ENCODE measurements around the gene MIF4GD. TPM values are rescaled to one million over a fixed set of nuclear protein-coding genes. Genes with fewer than 3 reads are reported as not detected.

Gene MIF4GD, protein sequence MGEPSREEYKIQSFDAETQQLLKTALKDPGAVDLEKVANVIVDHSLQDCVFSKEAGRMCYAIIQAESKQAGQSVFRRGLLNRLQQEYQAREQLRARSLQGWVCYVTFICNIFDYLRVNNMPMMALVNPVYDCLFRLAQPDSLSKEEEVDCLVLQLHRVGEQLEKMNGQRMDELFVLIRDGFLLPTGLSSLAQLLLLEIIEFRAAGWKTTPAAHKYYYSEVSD
- 50.8 and 55.2 TPM in 2 replicates for total RNA-seq

DNA sequence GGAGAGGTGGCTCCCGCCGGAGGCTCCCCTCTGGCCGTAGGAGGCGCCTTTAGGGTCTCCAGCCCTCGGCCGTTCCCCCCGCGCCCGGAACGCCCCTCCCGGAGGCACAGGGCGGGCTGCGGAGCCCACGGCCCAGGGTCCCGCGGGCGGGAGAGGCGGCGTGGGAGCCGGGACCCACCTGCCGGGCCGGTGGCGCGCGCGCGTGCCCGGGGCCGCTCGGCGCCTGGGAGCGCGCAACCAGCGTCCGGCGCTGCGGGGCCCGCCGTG, at the start of gene MIF4GD:
Gene MIF4GD (minus strand): TSS at position 266 of the 267 bp plus-strand sequence. CDS start 1,036 bp downstream, outside the sequence.
- POLR2A ChIA-PET, result interaction anchor here (0.6 to 7.4 kb wide), 35 partner anchors 9 to 509 kb away, joined by 3 to 110 read pairs (median 5); partner anchors contain the start of genes GGA3, GRB2, MRPS7 and NUP85
- Mint-ChIP-seq H3K4me1 (peaks cover 20% of the 10 kb centered on the region), H3K27ac (peak within 1 kb of the TSS; percentile 79), H3K4me3 (peak within 1 kb of the TSS; percentile 86), H3K27me3 (no peaks in the 10 kb centered on the region), H3K9me3 (no peaks in the 10 kb centered on the region), H3K36me3 (ENCODE audit: low read depth) (peaks cover 45% of the 10 kb centered on the region)
- CTCF ChIA-PET, result interaction anchor here (0.6 to 3.3 kb wide), 31 partner anchors 9 to 482 kb away, joined by 3 to 38 read pairs (median 4); partner anchors contain the start of genes ARMC7, GGA3, MRPS7 and NUP85
- DNase-seq (no peak), ATAC-seq (ENCODE audit: low read depth) (no peak)
- TF ChIP-seq, protein P1, sequence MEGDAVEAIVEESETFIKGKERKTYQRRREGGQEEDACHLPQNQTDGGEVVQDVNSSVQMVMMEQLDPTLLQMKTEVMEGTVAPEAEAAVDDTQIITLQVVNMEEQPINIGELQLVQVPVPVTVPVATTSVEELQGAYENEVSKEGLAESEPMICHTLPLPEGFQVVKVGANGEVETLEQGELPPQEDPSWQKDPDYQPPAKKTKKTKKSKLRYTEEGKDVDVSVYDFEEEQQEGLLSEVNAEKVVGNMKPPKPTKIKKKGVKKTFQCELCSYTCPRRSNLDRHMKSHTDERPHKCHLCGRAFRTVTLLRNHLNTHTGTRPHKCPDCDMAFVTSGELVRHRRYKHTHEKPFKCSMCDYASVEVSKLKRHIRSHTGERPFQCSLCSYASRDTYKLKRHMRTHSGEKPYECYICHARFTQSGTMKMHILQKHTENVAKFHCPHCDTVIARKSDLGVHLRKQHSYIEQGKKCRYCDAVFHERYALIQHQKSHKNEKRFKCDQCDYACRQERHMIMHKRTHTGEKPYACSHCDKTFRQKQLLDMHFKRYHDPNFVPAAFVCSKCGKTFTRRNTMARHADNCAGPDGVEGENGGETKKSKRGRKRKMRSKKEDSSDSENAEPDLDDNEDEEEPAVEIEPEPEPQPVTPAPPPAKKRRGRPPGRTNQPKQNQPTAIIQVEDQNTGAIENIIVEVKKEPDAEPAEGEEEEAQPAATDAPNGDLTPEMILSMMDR (IDR thresholded peaks at IDR 0.05), result no peak
- intact Hi-C loops (cut with micrococcal nuclease), result loop anchor here (1.0 to 5.0 kb wide), 7 partner anchors 10 to 318 kb away; partner anchors contain the start of genes CASKIN2, GGA3, MRPS7 and SLC25A19

DNA sequence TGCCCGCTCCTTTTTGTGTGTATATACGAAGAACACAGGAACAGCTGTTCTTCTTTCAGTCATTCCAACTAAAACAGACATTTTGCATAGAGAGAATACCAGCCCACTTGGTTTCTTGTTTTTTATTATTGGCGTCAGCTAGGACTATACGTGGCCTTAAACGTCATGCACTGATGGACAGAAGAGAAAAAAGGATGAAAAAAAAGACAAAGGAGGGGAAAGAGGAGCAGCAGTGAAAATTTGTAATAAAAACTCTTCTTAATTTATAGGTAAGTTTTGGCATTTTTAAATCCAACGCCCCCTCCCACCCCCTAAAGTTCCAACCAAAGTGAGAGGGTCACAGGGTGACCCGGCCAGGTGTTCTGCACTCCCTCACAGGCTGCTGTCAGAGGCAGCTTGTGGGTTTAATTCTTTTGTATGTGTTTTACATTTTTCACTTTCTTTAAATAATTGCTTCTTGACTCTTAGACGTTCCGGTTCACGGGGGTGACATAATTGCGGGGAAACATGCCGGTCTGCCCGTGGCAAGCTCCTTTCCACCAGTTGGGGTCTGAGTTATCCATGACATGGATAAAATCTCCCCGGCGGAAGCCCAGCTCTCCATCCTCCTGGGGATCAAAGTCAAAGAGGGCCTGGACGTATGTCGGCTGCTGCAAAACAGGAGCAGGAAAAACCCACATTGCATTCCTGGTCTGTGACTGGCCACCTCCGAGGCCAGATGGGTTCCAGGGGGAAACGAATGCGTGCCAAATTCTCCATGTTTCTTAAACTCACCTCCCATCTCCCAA, 49.1 kb upstream of the MIF4GD start:
- H3K4me1 Mint-ChIP-seq, result peaks cover 87% of the 10 kb centered on the region
- H3K4me3 Mint-ChIP-seq, result peak overlapping the region; percentile 70
- H3K27ac Mint-ChIP-seq, result peak overlapping the region; percentile 93
- H3K27me3 Mint-ChIP-seq, result no peaks in the 10 kb centered on the region
- TF ChIP-seq, protein P1 (IDR thresholded peaks at IDR 0.05), result no peak
- H3K36me3 Mint-ChIP-seq (ENCODE audit: low read depth), result peaks cover 78% of the 10 kb centered on the region
- ATAC-seq (ENCODE audit: low read depth) (peak; percentile 53), DNase-seq (no peak)
- ChIA-PET CTCF (interaction anchor here (0.8 to 5.2 kb wide), 7 partner anchors 23 to 93 kb away, joined by 3 to 54 read pairs (median 8); partner anchors contain the start of genes GRB2 and SLC25A19), POLR2A (interaction anchor here (0.6 to 22.1 kb wide), 15 partner anchors 8 to 545 kb away, joined by 3 to 1048 read pairs (median 4); partner anchors contain the start of genes GRB2, MIF4GD and SLC25A19)
- no peaks in the 10 kb centered on the region for H3K9me3 Mint-ChIP-seq
- intact Hi-C loops (cut with micrococcal nuclease), result loop anchor here (1.0 kb wide), 1 partner anchor 23 kb away; no protein-coding TSS in a partner anchor

DNA sequence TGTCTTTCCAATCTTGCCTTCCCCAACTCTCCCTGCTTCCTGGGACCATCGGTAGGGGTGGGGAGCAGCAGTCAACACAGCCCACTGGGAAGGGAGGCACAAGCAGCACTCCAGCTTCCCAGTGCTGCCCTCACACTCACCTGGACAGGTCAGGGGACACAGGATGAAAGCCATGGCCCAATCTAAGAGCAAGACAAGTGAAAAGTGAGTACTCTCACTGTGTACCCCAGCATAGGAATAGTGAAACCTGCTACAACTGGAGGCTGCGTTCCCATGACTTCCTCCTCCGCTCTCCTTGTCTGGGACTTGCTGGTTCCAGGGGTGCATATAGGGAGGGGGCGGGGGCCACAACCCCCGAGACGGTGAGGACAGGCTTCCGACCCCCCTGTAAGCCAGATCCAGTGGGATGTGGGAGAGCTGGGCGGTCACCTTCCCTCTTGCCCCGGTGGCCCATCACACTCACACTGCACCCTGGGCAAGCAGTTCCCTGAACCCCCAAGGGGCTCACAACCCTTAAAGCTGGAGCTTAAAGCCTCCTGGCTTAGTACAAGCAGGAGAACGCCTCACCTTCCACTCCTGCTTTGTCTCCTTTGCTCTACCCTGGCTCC, 47.7 kb upstream of the MIF4GD start:
- no peak overlapping the region for H3K4me3 Mint-ChIP-seq
- DNase-seq, result no peak
- TF ChIP-seq, protein P1 (IDR thresholded peaks at IDR 0.05), result no peak
- H3K27ac Mint-ChIP-seq, result peak overlapping the region; percentile 93
- ChIA-PET POLR2A (interaction anchor here (0.7 to 22.1 kb wide), 6 partner anchors 19 to 240 kb away, joined by 3 to 1048 read pairs (median 7); partner anchors contain the start of gene SLC25A19), CTCF (interaction anchor here (5.2 kb wide), 1 partner anchor 22 kb away, joined by 54 read pairs; no protein-coding TSS in a partner anchor)
- peaks cover 69% of the 10 kb centered on the region for H3K36me3 Mint-ChIP-seq (ENCODE audit: low read depth)
- no peaks in the 10 kb centered on the region for H3K27me3 Mint-ChIP-seq
- intact Hi-C loops (cut with micrococcal nuclease), result no loop called here
- ATAC-seq (ENCODE audit: low read depth), result no peak
- H3K9me3 Mint-ChIP-seq, result no peaks in the 10 kb centered on the region
- peaks cover 87% of the 10 kb centered on the region for H3K4me1 Mint-ChIP-seq

DNA sequence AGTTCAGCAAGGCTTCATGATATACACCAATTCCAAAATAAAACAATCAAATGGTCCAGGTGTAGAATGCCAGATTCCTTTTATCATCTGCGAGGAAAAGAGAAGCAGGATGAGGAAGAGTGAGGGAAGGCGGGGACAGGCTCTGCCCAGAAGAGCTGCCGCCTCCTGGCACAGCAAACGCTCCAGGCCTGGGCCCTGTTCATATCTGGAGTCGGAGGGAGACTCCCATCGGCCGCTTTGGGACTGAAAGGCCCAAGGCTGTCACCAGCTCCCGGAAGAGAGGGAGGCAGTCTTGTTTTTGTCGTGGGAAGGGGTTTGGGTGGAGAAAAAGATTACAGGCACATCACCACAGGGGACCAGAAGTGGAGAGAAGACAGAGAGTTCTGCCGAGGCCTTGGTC, 47.2 kb upstream of the MIF4GD start:
- peaks cover 86% of the 10 kb centered on the region for H3K4me1 Mint-ChIP-seq
- ATAC-seq (ENCODE audit: low read depth), result no peak
- no peaks in the 10 kb centered on the region for H3K27me3 Mint-ChIP-seq
- TF ChIP-seq, protein P1 (IDR thresholded peaks at IDR 0.05), result no peak
- H3K27ac Mint-ChIP-seq, result peak overlapping the region; percentile 93
- intact Hi-C loops (cut with micrococcal nuclease), result no loop called here
- CTCF ChIA-PET, result no interaction called here
- peaks cover 64% of the 10 kb centered on the region for H3K36me3 Mint-ChIP-seq (ENCODE audit: low read depth)
- POLR2A ChIA-PET, result interaction anchor here (1.1 to 22.1 kb wide), 3 partner anchors 21 to 86 kb away, joined by 3 to 1048 read pairs (median 25); partner anchors contain the start of gene SLC25A19
- no peaks in the 10 kb centered on the region for H3K9me3 Mint-ChIP-seq
- no peak overlapping the region for H3K4me3 Mint-ChIP-seq
- no peak for DNase-seq

Data from activated B cell treated with CpG ODN at 0.5 μM for 24 hours (primary cell).